Osteoblast (primary cell): ENCODE data around the gene TFRC. TPM values are rescaled to one million over a fixed set of nuclear protein-coding genes. Genes with fewer than 3 reads are reported as not detected.

Experiments used
- DNase-seq: peaks from one replicate; pipeline ENCODE4 v3.0.0; 2011; ENCODE audit warnings: low spot score, mixed read lengths; ENCODE audit not compliant: insufficient read length; ENCODE audit errors: missing footprints
- H2AFZ ChIP-seq: 2 replicates; pipeline ENCODE4 v1.6.0; 2011; ENCODE audit warnings: mild to moderate bottlenecking, low read length
- H3K27ac ChIP-seq: 2 replicates; pipeline ENCODE4 v1.5.1; 2011; ENCODE audit warnings: mild to moderate bottlenecking, low read depth, low read length, moderate library complexity
- H3K27me3 ChIP-seq: 2 replicates; pipeline ENCODE4 v1.6.0; 2012; ENCODE audit warnings: mild to moderate bottlenecking, control low read depth, inconsistent platforms, low read length, moderate library complexity; ENCODE audit not compliant: insufficient read depth
- H3K36me3 ChIP-seq: 2 replicates; pipeline ENCODE4 v1.5.1; 2011; ENCODE audit warnings: mild to moderate bottlenecking, low read length, control low read depth, moderate library complexity; ENCODE audit not compliant: insufficient read depth
- H3K4me1 ChIP-seq: 2 replicates; pipeline ENCODE4 v1.5.1; 2011; ENCODE audit warnings: mild to moderate bottlenecking, low read length, control low read depth, moderate library complexity; ENCODE audit not compliant: insufficient read depth
- H3K4me2 ChIP-seq: 2 replicates; pipeline ENCODE4 v1.6.0; 2011; ENCODE audit warnings: mild to moderate bottlenecking, low read length; ENCODE audit not compliant: insufficient read depth
- H3K4me3 ChIP-seq: fragments of 200-600 bp; sonication (generic); 3 replicates; pipeline ENCODE4 v1.5.1; 2012; ENCODE audit warnings: mild to moderate bottlenecking, low read length, inconsistent platforms; ENCODE audit not compliant: insufficient read depth
- H3K79me2 ChIP-seq: 2 replicates; pipeline ENCODE4 v1.6.0; 2012; ENCODE audit warnings: mild to moderate bottlenecking, low read length, control low read depth, inconsistent platforms; ENCODE audit not compliant: insufficient read depth
- H3K9me3 ChIP-seq: 2 replicates; pipeline ENCODE4 v1.5.1; 2011; ENCODE audit warnings: low read depth, low read length, control low read depth
- H4K20me1 ChIP-seq: 2 replicates; pipeline ENCODE4 v1.6.0; 2012; ENCODE audit warnings: mild to moderate bottlenecking, low read length, control low read depth; ENCODE audit not compliant: insufficient read depth
- CTCF ChIP-seq: IDR thresholded peaks from 2 replicates; pipeline ENCODE4 v1.5.1; 2011; ENCODE audit warnings: mild to moderate bottlenecking, low read depth, low read length, moderate library complexity; ENCODE audit errors: extremely low read depth
- total RNA-seq: library from RNA; depleted of rRNA; stranded (reverse); fragments of >200 nt; gene quantifications from 2 replicates; pipeline ENCODE4 v1.2.3, GENCODE V29; 2012

Gene TFRC
- 118 and 139 TPM in 2 replicates for total RNA-seq

- Histone ChIP-seq H3K79me2 (peaks cover 44% of the 10 kb centered on the region), H3K4me1 (peaks cover 11% of the 10 kb centered on the region), H3K4me3 (peak within 1 kb of the TSS; percentile 90), H4K20me1 (peaks cover 20% of the 10 kb centered on the region), H3K9me3 (no peaks in the 10 kb centered on the region), H2AFZ (peak within 1 kb of the TSS; percentile 96), H3K36me3 (no peaks in the 10 kb centered on the region), H3K27ac (peak within 1 kb of the TSS; percentile 74), H3K27me3 (no peaks in the 10 kb centered on the region), H3K4me2 (peak within 1 kb of the TSS; percentile 77)
- DNase-seq, result peak; percentile 100
- no peak for TF ChIP-seq CTCF
Measured at GRCh38 chr3:196081834-196082618, at the start of gene TFRC. Gene TFRC, minus strand, starts transcription at chr3:196082090. Its CDS starts 4,991 bp downstream, at chr3:196077099.

- H2AFZ ChIP-seq, result no peak overlapping the region
- H3K4me1 ChIP-seq, result no peaks in the 10 kb centered on the region
- no peaks in the 10 kb centered on the region for H4K20me1 ChIP-seq
- no peak overlapping the region for H3K4me2 ChIP-seq
- no peaks in the 10 kb centered on the region for H3K79me2 ChIP-seq
- no peak for DNase-seq
- H3K27ac ChIP-seq, result no peak overlapping the region
- H3K36me3 ChIP-seq, result no peaks in the 10 kb centered on the region
- peaks cover 4% of the 10 kb centered on the region for H3K27me3 ChIP-seq
- no peak for TF ChIP-seq CTCF
- no peaks in the 10 kb centered on the region for H3K9me3 ChIP-seq
- no peak overlapping the region for H3K4me3 ChIP-seq
Measured at GRCh38 chr3:196128172-196128843, 46.4 kb upstream of the TFRC start.

DNA sequence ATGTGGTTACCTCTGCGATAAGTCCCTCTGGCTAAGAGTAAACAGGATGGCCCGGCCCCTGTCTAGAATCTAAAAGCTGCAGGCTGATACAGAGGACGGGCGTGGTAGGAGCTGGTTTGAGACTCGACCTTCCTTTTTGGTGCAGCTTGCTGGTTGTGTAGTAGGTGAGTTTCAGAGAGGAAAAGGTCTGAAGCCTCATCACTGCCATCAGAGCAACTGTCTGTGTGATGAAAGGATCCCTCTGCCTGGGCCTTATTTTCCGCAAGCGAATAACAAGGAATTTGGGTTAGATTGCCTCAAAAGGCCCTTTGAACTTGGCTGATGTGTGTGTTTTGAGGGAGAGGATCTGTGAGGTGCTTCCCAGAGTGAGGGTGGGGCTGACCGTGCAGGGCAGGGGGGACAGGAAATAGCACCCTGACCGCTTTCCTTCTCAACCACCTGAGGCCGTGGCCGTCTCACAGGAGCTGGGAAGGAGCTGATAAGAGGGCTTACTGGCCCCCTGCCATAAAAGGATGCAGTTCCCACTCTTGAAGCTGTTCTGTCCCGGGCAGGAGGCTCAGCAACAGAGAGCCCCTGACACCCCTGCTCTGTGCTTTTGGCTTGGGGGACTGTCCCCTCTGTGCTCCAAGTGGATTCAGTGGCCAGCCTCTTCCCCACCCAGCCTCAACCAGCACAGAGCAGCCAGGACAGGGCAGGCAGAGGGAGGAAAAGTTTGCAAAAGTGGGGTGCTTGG is 45.6 kb upstream of the TFRC start:
- Histone ChIP-seq H4K20me1 (no peaks in the 10 kb centered on the region), H3K27me3 (peaks cover 4% of the 10 kb centered on the region), H2AFZ (no peak overlapping the region), H3K36me3 (no peaks in the 10 kb centered on the region), H3K4me2 (no peak overlapping the region), H3K4me1 (no peaks in the 10 kb centered on the region), H3K4me3 (no peak overlapping the region), H3K79me2 (no peaks in the 10 kb centered on the region), H3K9me3 (no peaks in the 10 kb centered on the region), H3K27ac (no peak overlapping the region)
- DNase-seq, result peak; percentile 64
- TF ChIP-seq CTCF, result no peak
